Hematopoietic multipotent progenitor cell treated with erythropoietin and hydrocortisone succinate and interleukin-3 and kit ligand, for 4 days (in vitro differentiated cells): ENCODE measurements around the gene RNF223.
A peak's percentile ranks its signal among the peaks of the same experiment; 100 is the strongest.
"Not testable (repeated sequence)": the region's sequence is repeated elsewhere in the genome, so short reads cannot be mapped to it uniquely, and the experiment has no call there.

Experiments used
- DNase-seq: peaks from one replicate; pipeline ENCODE4 v3.0.0-alpha.2; 2015

Gene RNF223

GRCh38 chr1:1106510-1107221, 32.6 kb upstream of the RNF223 start:
- DNase-seq = no peak

GRCh38 chr1:1104152-1104551, 30.0 kb upstream of the RNF223 start:
- peak; percentile 55 for DNase-seq

- DNase-seq = no peak
Measured at GRCh38 chr1:1101503-1101902, 27.4 kb upstream of the RNF223 start.

GRCh38 chr1:1100296-1100695, 26.2 kb upstream of the RNF223 start:
- DNase-seq = no peak

GRCh38 chr1:1099506-1100183, 25.5 kb upstream of the RNF223 start:
- DNase-seq = no peak

- no peak for DNase-seq
Measured at GRCh38 chr1:1098681-1099421, 24.7 kb upstream of the RNF223 start.

GRCh38 chr1:1096136-1096535, 22.0 kb upstream of the RNF223 start:
- DNase-seq = not testable (repeated sequence)

- DNase-seq = no peak
Measured at GRCh38 chr1:1094981-1095380, 20.9 kb upstream of the RNF223 start.

- no peak for DNase-seq
Measured at GRCh38 chr1:1093610-1093943, 19.5 kb upstream of the RNF223 start.

- no peak for DNase-seq
Measured at GRCh38 chr1:1092894-1093609, 18.9 kb upstream of the RNF223 start.

- DNase-seq = no peak
Measured at GRCh38 chr1:1092149-1092855, 18.2 kb upstream of the RNF223 start.

- DNase-seq = peak; percentile 43
Measured at GRCh38 chr1:1091344-1092148, 17.4 kb upstream of the RNF223 start.

GRCh38 chr1:1090424-1091343, 16.6 kb upstream of the RNF223 start:
- no peak for DNase-seq

GRCh38 chr1:1089731-1090423, 15.8 kb upstream of the RNF223 start:
- no peak for DNase-seq

GRCh38 chr1:1088801-1089680, 14.9 kb upstream of the RNF223 start:
- DNase-seq = no peak

GRCh38 chr1:1088029-1088800, 14.1 kb upstream of the RNF223 start:
- no peak for DNase-seq

GRCh38 chr1:1087351-1088028, 13.4 kb upstream of the RNF223 start:
- no peak for DNase-seq

- no peak for DNase-seq
Measured at GRCh38 chr1:1086911-1087341, 12.8 kb upstream of the RNF223 start.
